H1 (cell line): Measurements from ENCODE around the gene PYGL. TPM values are rescaled to one million over a fixed set of nuclear protein-coding genes. Genes with fewer than 3 reads are reported as not detected.

Source experiments
- ASH2L ChIP-seq: fragments of 200-600, 300-600 bp; sonication (generic); IDR thresholded peaks from one replicate; pipeline ENCODE4 v1.7.1; 2017; ENCODE audit warnings: low read length
- CHD2 ChIP-seq: IDR thresholded peaks from 2 replicates; pipeline ENCODE4 v1.6.1; 2012; ENCODE audit warnings: low read length, improper control_type of control experiment
- KDM5A ChIP-seq: fragments of 200-600 bp; IDR thresholded peaks from 2 replicates; pipeline ENCODE4 v1.7.1; 2012; ENCODE audit warnings: mild to moderate bottlenecking, low read length, inconsistent platforms, mixed read lengths
- PHF8 ChIP-seq: fragments of 200-600 bp; sonication (generic); conservative IDR thresholded peaks from 2 replicates; pipeline ENCODE4 v1.7.1; 2012; ENCODE audit warnings: low read depth, mild to moderate bottlenecking, inconsistent platforms, low read length, moderate library complexity
- RNF2 ChIP-seq: fragments of 200-900, 300-1000 bp; sonication (generic); IDR thresholded peaks from 2 replicates; pipeline ENCODE4 v1.7.1; 2016; ENCODE audit warnings: borderline replicate concordance, low read depth, mild to moderate bottlenecking, antibody characterized with exemption, low read length; ENCODE audit not compliant: poor library complexity, severe bottlenecking; ENCODE audit errors: missing control alignments
- SAP30 ChIP-seq: fragments of 300-600 bp; sonication (generic); IDR thresholded peaks from 2 replicates; pipeline ENCODE4 v1.7.1; 2012; ENCODE audit warnings: low read length, moderate library complexity, mild to moderate bottlenecking, inconsistent platforms; ENCODE audit not compliant: insufficient read depth, insufficient replicate concordance
- SP2 ChIP-seq: IDR thresholded peaks from 2 replicates; pipeline ENCODE4 v1.6.1; 2012; ENCODE audit warnings: mild to moderate bottlenecking, low read length, inconsistent platforms
- TEAD4 ChIP-seq: IDR thresholded peaks from 2 replicates; pipeline ENCODE4 v1.6.1; 2012; ENCODE audit warnings: low read depth, low read length, inconsistent platforms, mixed read lengths
- USF2 ChIP-seq: IDR thresholded peaks from 2 replicates; pipeline ENCODE4 v1.6.1; 2011; ENCODE audit warnings: low read length, improper control_type of control experiment
- ZNF274 ChIP-seq: IDR thresholded peaks from 2 replicates; pipeline ENCODE4 v1.7.0; 2012; ENCODE audit warnings: low read length, borderline replicate concordance; ENCODE audit errors: extremely low read depth
- polyA plus RNA-seq, 7 experiments: library from polyadenylated mRNA; depleted of rRNA in 3 of 7; stranded (reverse) in 5 of 7; unstranded in 2 of 7; fragments of >200 nt in 5 of 7; fragments of 200-250 nt in 2 of 7; gene quantifications; 1 replicate in 5 of 7; 2 replicates in 1 of 7; 4 replicates in 1 of 7; pipeline versions ENCODE4 v1.2.1 to v1.2.3, GENCODE V29; 2011 to 2013; ENCODE audit warnings: missing spikeins in 2 of 7, mixed read lengths in 2 of 7
- total RNA-seq: library from RNA; stranded (reverse); fragmentation: NEBNext Ultra II Directional; extraction: Animal tissue kit (Norgen Biotek cat#: 25700); gene quantifications from 2 replicates; pipeline ENCODE4 v1.2.1, GENCODE V29; 2021

Gene PYGL
- total and polyA plus RNA-seq, 2 of the 8 experiments (the other 6 are each of a cell fraction or from before 2014, with no cell fraction given) = 26.1 to 50.5 TPM

GRCh38 chr14:50970886-50971781 lies 26.9 kb upstream of the PYGL start (continued):
- no peak for TF ChIP-seq SAP30
- no peak for TF ChIP-seq KDM5A
- TF ChIP-seq ASH2L = no peak
- no peak for TF ChIP-seq PHF8
- no peak for TF ChIP-seq SP2
- no peak for TF ChIP-seq USF2
- TF ChIP-seq ZNF274 = no peak
- no peak for TF ChIP-seq TEAD4
- TF ChIP-seq RNF2 = no peak
- TF ChIP-seq CHD2 = no peak
